ENCODE results near the gene CIART. TPM values are rescaled to one million over a fixed set of nuclear protein-coding genes. Genes with fewer than 3 reads are reported as not detected.
A peak's percentile ranks its signal among the peaks of the same experiment; 100 is the strongest.
"Not testable (repeated sequence)": the region's sequence is repeated elsewhere in the genome, so short reads cannot be mapped to it uniquely, and the experiment has no call there.

CIART gene
- total and polyA plus RNA-seq, 4 donors = 3.0 to 18.0 (median 5.9) TPM

- intact Hi-C loops (cut with DNase I) = no loop called here
- no peaks in the 10 kb centered on the region for H3K27me3 ChIP-seq (ENCODE audit: control insufficient read depth in 1 of 2, insufficient read depth in 2 of 2, low read length in 1 of 2)
- DNase-seq (peak in 1 of 2 donors; percentile 15), ATAC-seq (ENCODE audit: low FRiP score) (no peak)
- no peak overlapping the region for H3K27ac ChIP-seq (ENCODE audit: low read depth in 1 of 2, low read length in 2 of 2)
- no peaks in the 10 kb centered on the region for H3K4me1 ChIP-seq (ENCODE audit: control insufficient read depth in 1 of 2, insufficient read depth in 2 of 2, low read length in 2 of 2)
- 27 to 31% methylated on average over 10 of the region's 10 CpGs for WGBS, 2 donors
- peak overlapping the region; percentile 32 to 61 for H3K4me3 ChIP-seq (ENCODE audit: low read length in 2 of 2)
- no peaks in the 10 kb centered on the region for H3K36me3 ChIP-seq (ENCODE audit: control insufficient read depth in 1 of 2, insufficient read depth in 2 of 2, low read length in 1 of 2)
- no peaks in the 10 kb centered on the region for H3K9me3 ChIP-seq (ENCODE audit: control insufficient read depth, low read length)
Measured at GRCh38 chr1:150236614-150237100, 45.7 kb upstream of the CIART start.

GRCh38 chr1:150237176-150237575, 45.2 kb upstream of the CIART start:
- H3K4me3 ChIP-seq (ENCODE audit: low read length in 2 of 2); DNase-seq; ATAC-seq (ENCODE audit: low FRiP score); intact Hi-C loops (cut with DNase I); H3K36me3 ChIP-seq (ENCODE audit: control insufficient read depth in 1 of 2, insufficient read depth in 2 of 2, low read length in 1 of 2); H3K27me3 ChIP-seq (ENCODE audit: control insufficient read depth in 1 of 2, insufficient read depth in 2 of 2, low read length in 1 of 2); H3K27ac ChIP-seq (ENCODE audit: low read depth in 1 of 2, low read length in 2 of 2); H3K4me1 ChIP-seq (ENCODE audit: control insufficient read depth in 1 of 2, insufficient read depth in 2 of 2, low read length in 2 of 2); H3K9me3 ChIP-seq (ENCODE audit: control insufficient read depth, low read length): not testable (repeated sequence)
- 95% methylated on average over 13 of the region's 13 CpGs for WGBS, 2 donors

GRCh38 chr1:150237746-150238145, 44.6 kb upstream of the CIART start:
- intact Hi-C loops (cut with DNase I) = no loop called here
- ATAC-seq (ENCODE audit: low FRiP score) (no peak), DNase-seq (peak in 1 of 2 donors; percentile 52)
- Histone ChIP-seq H3K27me3 (ENCODE audit: control insufficient read depth in 1 of 2, insufficient read depth in 2 of 2, low read length in 1 of 2) (no peaks in the 10 kb centered on the region), H3K4me1 (ENCODE audit: control insufficient read depth in 1 of 2, insufficient read depth in 2 of 2, low read length in 2 of 2) (no peaks in the 10 kb centered on the region), H3K4me3 (ENCODE audit: low read length in 2 of 2) (no peak overlapping the region), H3K27ac (ENCODE audit: low read depth in 1 of 2, low read length in 2 of 2) (no peak overlapping the region), H3K9me3 (ENCODE audit: control insufficient read depth, low read length) (no peaks in the 10 kb centered on the region), H3K36me3 (ENCODE audit: control insufficient read depth in 1 of 2, insufficient read depth in 2 of 2, low read length in 1 of 2) (no peaks in the 10 kb centered on the region)
- WGBS, 2 donors = 93 to 94% methylated on average over 21 of the region's 21 CpGs

- H3K27ac ChIP-seq (ENCODE audit: low read depth in 1 of 2, low read length in 2 of 2) = no peak overlapping the region
- intact Hi-C loops (cut with DNase I) = no loop called here
- DNase-seq (peak in 1 of 2 donors; percentile 42), ATAC-seq (ENCODE audit: low FRiP score) (no peak)
- no peaks in the 10 kb centered on the region for H3K36me3 ChIP-seq (ENCODE audit: control insufficient read depth in 1 of 2, insufficient read depth in 2 of 2, low read length in 1 of 2)
- H3K27me3 ChIP-seq (ENCODE audit: control insufficient read depth in 1 of 2, insufficient read depth in 2 of 2, low read length in 1 of 2) = no peaks in the 10 kb centered on the region
- H3K9me3 ChIP-seq (ENCODE audit: control insufficient read depth, low read length) = no peaks in the 10 kb centered on the region
- H3K4me1 ChIP-seq (ENCODE audit: control insufficient read depth in 1 of 2, insufficient read depth in 2 of 2, low read length in 2 of 2) = no peaks in the 10 kb centered on the region
- WGBS, 2 donors = 94 to 95% methylated on average over 3 of the region's 3 CpGs
- H3K4me3 ChIP-seq (ENCODE audit: low read length in 2 of 2) = no peak overlapping the region
Measured at GRCh38 chr1:150243003-150243402, 39.4 kb upstream of the CIART start.

- no peaks in the 10 kb centered on the region for H3K9me3 ChIP-seq (ENCODE audit: control insufficient read depth, low read length)
- DNase-seq (no peak), ATAC-seq (ENCODE audit: low FRiP score) (no peak)
- intact Hi-C loops (cut with DNase I) = no loop called here
- H3K4me3 ChIP-seq (ENCODE audit: low read length in 2 of 2) = no peak overlapping the region
- WGBS, 2 donors = 86 to 92% methylated on average over 2 of the region's 2 CpGs
- H3K4me1 ChIP-seq (ENCODE audit: control insufficient read depth in 1 of 2, insufficient read depth in 2 of 2, low read length in 2 of 2) = no peaks in the 10 kb centered on the region
- no peak overlapping the region for H3K27ac ChIP-seq (ENCODE audit: low read depth in 1 of 2, low read length in 2 of 2)
- H3K27me3 ChIP-seq (ENCODE audit: control insufficient read depth in 1 of 2, insufficient read depth in 2 of 2, low read length in 1 of 2) = no peaks in the 10 kb centered on the region
- H3K36me3 ChIP-seq (ENCODE audit: control insufficient read depth in 1 of 2, insufficient read depth in 2 of 2, low read length in 1 of 2) = no peaks in the 10 kb centered on the region
Measured at GRCh38 chr1:150249936-150250335, 32.4 kb upstream of the CIART start.

- no peak overlapping the region for H3K4me3 ChIP-seq (ENCODE audit: low read length in 2 of 2)
- WGBS, 2 donors = 3 to 6% methylated on average over 1 of the region's 1 CpG
- no peaks in the 10 kb centered on the region for H3K9me3 ChIP-seq (ENCODE audit: control insufficient read depth, low read length)
- intact Hi-C loops (cut with DNase I) = loop anchor here (2.0 kb wide), 1 partner anchor 25 kb away; no protein-coding TSS in a partner anchor
- no peaks in the 10 kb centered on the region for H3K36me3 ChIP-seq (ENCODE audit: control insufficient read depth in 1 of 2, insufficient read depth in 2 of 2, low read length in 1 of 2)
- H3K27ac ChIP-seq (ENCODE audit: low read depth in 1 of 2, low read length in 2 of 2) = peak overlapping the region in 1 of 2 donors; percentile 91
- DNase-seq = no peak
- ATAC-seq (ENCODE audit: low FRiP score) = no peak
- H3K27me3 ChIP-seq (ENCODE audit: control insufficient read depth in 1 of 2, insufficient read depth in 2 of 2, low read length in 1 of 2) = no peaks in the 10 kb centered on the region
- H3K4me1 ChIP-seq (ENCODE audit: control insufficient read depth in 1 of 2, insufficient read depth in 2 of 2, low read length in 2 of 2) = peaks cover 0 to 3% of the 10 kb centered on the region in 2 donors
Measured at GRCh38 chr1:150256198-150256553, 26.2 kb upstream of the CIART start.

- H3K27ac ChIP-seq (ENCODE audit: low read depth in 1 of 2, low read length in 2 of 2) = no peak overlapping the region
- no peak overlapping the region for H3K4me3 ChIP-seq (ENCODE audit: low read length in 2 of 2)
- H3K36me3 ChIP-seq (ENCODE audit: control insufficient read depth in 1 of 2, insufficient read depth in 2 of 2, low read length in 1 of 2) = no peaks in the 10 kb centered on the region
- intact Hi-C loops (cut with DNase I) = loop anchor here (2.0 kb wide), 1 partner anchor 24 kb away; no protein-coding TSS in a partner anchor
- DNase-seq (no peak), ATAC-seq (ENCODE audit: low FRiP score) (no peak)
- WGBS, 2 donors = 37 to 43% methylated on average over 14 of the region's 14 CpGs
- H3K9me3 ChIP-seq (ENCODE audit: control insufficient read depth, low read length) = no peaks in the 10 kb centered on the region
- no peaks in the 10 kb centered on the region for H3K27me3 ChIP-seq (ENCODE audit: control insufficient read depth in 1 of 2, insufficient read depth in 2 of 2, low read length in 1 of 2)
- H3K4me1 ChIP-seq (ENCODE audit: control insufficient read depth in 1 of 2, insufficient read depth in 2 of 2, low read length in 2 of 2) = peaks cover 0 to 3% of the 10 kb centered on the region in 2 donors
Measured at GRCh38 chr1:150256554-150257341, 25.6 kb upstream of the CIART start.

- Histone ChIP-seq H3K4me1 (ENCODE audit: control insufficient read depth in 1 of 2, insufficient read depth in 2 of 2, low read length in 2 of 2) (peaks cover 0 to 3% of the 10 kb centered on the region in 2 donors), H3K9me3 (ENCODE audit: control insufficient read depth, low read length) (no peaks in the 10 kb centered on the region), H3K4me3 (ENCODE audit: low read length in 2 of 2) (no peak within 1 kb of the TSS), H3K36me3 (ENCODE audit: control insufficient read depth in 1 of 2, insufficient read depth in 2 of 2, low read length in 1 of 2) (no peaks in the 10 kb centered on the region), H3K27me3 (ENCODE audit: control insufficient read depth in 1 of 2, insufficient read depth in 2 of 2, low read length in 1 of 2) (no peaks in the 10 kb centered on the region), H3K27ac (ENCODE audit: low read depth in 1 of 2, low read length in 2 of 2) (no peak within 1 kb of the TSS)
- ATAC-seq (ENCODE audit: low FRiP score) (no peak), DNase-seq (no peak)
- intact Hi-C loops (cut with DNase I) = loop anchor here (2.0 kb wide), 1 partner anchor 23 kb away; no protein-coding TSS in a partner anchor
- WGBS, 2 donors = 65 to 66% methylated on average over 13 of the region's 13 CpGs
Measured at GRCh38 chr1:150257624-150258585, 24.4 kb upstream of the CIART start, which contains the start of gene CA14. Gene CA14 (plus strand): TSS chr1:150257774. CDS start chr1:150258129, 355 bp downstream.
